ENCODE data around the gene ADARB2. TPM values are rescaled to one million over a fixed set of nuclear protein-coding genes. Genes with fewer than 3 reads are reported as not detected.

ADARB2 gene
- total RNA-seq, 1 experiment from 2014 or later: not detected

DNA sequence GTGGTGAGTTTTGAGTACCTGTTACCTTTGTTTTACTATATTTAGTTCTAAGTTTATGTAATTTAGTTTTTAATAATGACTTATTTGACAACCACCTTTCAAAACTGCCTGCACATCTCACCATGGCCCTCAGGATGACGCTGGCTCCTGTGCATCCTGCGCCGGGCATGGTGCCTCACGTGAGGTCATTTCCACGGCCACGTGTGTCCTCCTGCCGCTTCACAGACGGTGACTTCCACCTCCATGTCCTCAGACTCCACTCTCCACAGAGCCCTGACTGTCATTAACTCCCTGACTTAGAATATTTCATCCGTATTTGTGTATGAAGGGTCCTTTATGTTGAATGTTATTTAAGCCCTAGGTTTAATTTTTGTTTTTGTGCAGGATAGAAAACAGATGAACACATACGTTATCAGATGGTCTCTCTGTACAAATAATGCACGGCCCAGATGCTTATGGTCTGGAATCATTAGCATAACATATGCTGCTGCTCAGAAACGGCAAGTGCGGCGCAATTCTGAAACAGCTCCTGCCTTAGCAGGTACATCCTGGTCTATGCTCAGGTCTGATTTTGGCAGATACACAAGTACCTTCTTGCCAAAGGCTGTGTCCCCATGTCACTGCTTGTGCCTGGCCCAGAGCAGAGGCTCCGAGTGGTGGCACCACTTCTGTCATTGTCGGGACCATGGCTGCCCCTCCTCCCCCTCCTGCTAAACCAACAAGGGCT, 525.3 kb downstream of the ADARB2 start:
- Mint-ChIP-seq H3K4me1 (ENCODE audit: low read depth, unreplicated experiment) (no peaks in the 10 kb centered on the region), H3K4me3 (ENCODE audit: low read depth, unreplicated experiment) (no peak overlapping the region), H3K9me3 (ENCODE audit: low read depth, unreplicated experiment) (no peaks in the 10 kb centered on the region), H3K36me3 (ENCODE audit: insufficient read depth, unreplicated experiment) (no peaks in the 10 kb centered on the region), H3K27me3 (ENCODE audit: unreplicated experiment) (peaks cover 44% of the 10 kb centered on the region), H3K27ac (ENCODE audit: unreplicated experiment) (no peak overlapping the region)
- TF ChIP-seq, protein P1, sequence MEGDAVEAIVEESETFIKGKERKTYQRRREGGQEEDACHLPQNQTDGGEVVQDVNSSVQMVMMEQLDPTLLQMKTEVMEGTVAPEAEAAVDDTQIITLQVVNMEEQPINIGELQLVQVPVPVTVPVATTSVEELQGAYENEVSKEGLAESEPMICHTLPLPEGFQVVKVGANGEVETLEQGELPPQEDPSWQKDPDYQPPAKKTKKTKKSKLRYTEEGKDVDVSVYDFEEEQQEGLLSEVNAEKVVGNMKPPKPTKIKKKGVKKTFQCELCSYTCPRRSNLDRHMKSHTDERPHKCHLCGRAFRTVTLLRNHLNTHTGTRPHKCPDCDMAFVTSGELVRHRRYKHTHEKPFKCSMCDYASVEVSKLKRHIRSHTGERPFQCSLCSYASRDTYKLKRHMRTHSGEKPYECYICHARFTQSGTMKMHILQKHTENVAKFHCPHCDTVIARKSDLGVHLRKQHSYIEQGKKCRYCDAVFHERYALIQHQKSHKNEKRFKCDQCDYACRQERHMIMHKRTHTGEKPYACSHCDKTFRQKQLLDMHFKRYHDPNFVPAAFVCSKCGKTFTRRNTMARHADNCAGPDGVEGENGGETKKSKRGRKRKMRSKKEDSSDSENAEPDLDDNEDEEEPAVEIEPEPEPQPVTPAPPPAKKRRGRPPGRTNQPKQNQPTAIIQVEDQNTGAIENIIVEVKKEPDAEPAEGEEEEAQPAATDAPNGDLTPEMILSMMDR (IDR thresholded peaks at IDR 0.05; ENCODE audit: unreplicated experiment): no peak
- BruUV-seq (replicated peaks): no TSS peak
- CTCF ChIA-PET: no interaction called here
- intact Hi-C loops (cut with micrococcal nuclease; ENCODE audit: unreplicated experiment): no loop called here
- DNase-seq: no peak

DNA sequence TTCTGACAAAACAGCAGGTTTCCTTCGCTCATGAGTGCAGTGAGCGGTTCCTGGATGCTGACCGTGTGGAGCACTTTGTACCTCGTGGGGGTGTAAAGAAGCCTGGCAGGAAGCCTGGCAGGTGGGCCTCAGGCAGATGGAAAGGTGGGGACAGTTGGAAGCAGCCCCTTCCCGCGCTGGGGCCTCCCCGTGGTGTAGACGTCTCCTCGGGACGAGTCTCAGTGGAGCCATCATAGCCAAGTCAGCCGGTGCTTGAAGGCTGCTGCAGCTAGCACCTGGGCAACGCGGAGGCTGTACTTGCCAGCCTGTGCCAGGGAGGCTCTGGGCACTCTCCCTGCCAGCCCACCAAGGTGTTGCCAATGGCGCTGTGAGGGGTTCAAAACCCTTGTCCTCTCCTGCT, 526.7 kb downstream of the ADARB2 start:
- no peak overlapping the region for H3K27ac Mint-ChIP-seq (ENCODE audit: unreplicated experiment)
- BruUV-seq (replicated peaks): no TSS peak
- no peaks in the 10 kb centered on the region for H3K4me1 Mint-ChIP-seq (ENCODE audit: low read depth, unreplicated experiment)
- intact Hi-C loops (cut with micrococcal nuclease; ENCODE audit: unreplicated experiment): no loop called here
- TF ChIP-seq, protein P1 (IDR thresholded peaks at IDR 0.05; ENCODE audit: unreplicated experiment): no peak
- no peaks in the 10 kb centered on the region for H3K9me3 Mint-ChIP-seq (ENCODE audit: low read depth, unreplicated experiment)
- CTCF ChIA-PET: no interaction called here
- DNase-seq: no peak
- peaks cover 44% of the 10 kb centered on the region for H3K27me3 Mint-ChIP-seq (ENCODE audit: unreplicated experiment)
- no peak overlapping the region for H3K4me3 Mint-ChIP-seq (ENCODE audit: low read depth, unreplicated experiment)
- H3K36me3 Mint-ChIP-seq (ENCODE audit: insufficient read depth, unreplicated experiment): no peaks in the 10 kb centered on the region

DNA sequence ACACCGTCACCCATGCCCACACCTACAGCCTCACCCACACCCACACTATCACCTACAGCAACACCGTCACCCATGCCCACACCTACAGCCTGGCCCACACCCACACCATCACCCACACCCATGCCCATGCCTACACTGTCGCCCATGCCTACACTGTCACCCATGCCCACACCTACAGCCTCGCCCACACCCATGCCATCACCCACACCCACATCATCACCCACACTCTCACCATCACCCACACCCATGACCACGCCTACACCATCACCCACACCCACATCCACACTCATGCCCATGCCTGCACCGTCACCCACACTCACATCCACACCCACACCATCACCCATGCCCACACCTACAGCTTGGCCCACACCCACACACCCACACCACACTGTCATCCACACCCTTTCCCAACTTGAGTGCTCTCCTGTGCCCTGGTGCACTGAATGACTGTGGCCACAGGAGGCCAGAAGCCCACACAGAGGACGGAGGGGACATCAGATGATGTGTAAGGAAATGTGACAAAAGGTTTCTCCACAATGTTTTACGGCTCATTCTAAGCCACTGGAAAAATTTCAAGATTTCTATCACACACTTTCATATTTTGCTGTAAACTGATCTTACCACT, 527.9 kb downstream of the ADARB2 start:
- TF ChIP-seq, protein P1 (IDR thresholded peaks at IDR 0.05; ENCODE audit: unreplicated experiment): no peak
- intact Hi-C loops (cut with micrococcal nuclease; ENCODE audit: unreplicated experiment): no loop called here
- DNase-seq: no peak
- Mint-ChIP-seq H3K4me1 (ENCODE audit: low read depth, unreplicated experiment) (no peaks in the 10 kb centered on the region), H3K4me3 (ENCODE audit: low read depth, unreplicated experiment) (no peak overlapping the region), H3K36me3 (ENCODE audit: insufficient read depth, unreplicated experiment) (no peaks in the 10 kb centered on the region), H3K27ac (ENCODE audit: unreplicated experiment) (no peak overlapping the region), H3K9me3 (ENCODE audit: low read depth, unreplicated experiment) (no peaks in the 10 kb centered on the region), H3K27me3 (ENCODE audit: unreplicated experiment) (peaks cover 44% of the 10 kb centered on the region)
- BruUV-seq (replicated peaks): no TSS peak
- CTCF ChIA-PET: no interaction called here

DNA sequence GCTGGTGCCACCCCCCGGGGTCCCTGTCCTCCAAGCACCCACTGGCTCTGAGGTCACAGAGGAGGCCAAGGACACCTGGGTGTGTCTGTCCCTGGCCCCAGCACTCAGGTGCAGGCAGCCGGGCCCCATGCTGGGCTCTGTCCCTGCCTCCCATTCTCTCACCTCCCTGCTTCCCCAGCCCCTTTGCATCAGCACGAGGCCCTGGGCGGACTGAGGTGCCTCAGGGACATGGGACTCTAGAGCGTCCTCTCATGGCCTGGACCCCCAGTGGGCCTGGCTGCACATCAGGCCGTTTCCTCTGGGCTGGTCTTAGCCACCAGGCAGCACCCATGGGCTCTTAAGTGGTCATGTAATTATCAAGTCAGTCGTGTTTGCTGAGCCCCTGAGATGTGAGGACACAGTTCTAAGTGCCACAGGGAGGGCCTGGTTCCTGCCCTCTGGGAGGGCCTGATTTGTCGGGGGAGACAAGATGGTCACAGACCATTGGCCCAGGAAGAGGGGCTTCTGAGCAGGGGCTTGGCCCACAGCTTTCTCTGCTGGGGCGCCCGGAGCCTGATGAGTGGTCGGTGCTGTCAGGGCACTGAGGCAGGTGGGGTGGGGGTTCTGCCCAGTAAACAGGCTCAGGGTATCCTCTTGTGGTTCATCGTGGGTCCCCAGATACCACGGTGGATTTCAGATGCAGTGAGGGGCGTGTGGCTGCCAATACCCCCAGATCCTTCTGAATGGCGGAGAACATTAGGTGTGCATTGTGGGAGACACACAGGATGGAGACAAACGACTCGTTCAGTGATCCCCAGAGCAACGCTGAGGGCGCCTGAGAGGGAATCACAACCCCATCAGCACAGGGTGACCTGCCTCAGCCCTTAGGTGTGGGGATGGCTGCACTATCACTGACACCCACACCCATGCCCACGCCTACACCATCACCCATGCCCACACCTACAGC, 528.7 kb downstream of the ADARB2 start:
- Mint-ChIP-seq H3K27me3 (ENCODE audit: unreplicated experiment) (peaks cover 43% of the 10 kb centered on the region), H3K36me3 (ENCODE audit: insufficient read depth, unreplicated experiment) (no peaks in the 10 kb centered on the region), H3K9me3 (ENCODE audit: low read depth, unreplicated experiment) (no peaks in the 10 kb centered on the region), H3K4me1 (ENCODE audit: low read depth, unreplicated experiment) (no peaks in the 10 kb centered on the region), H3K4me3 (ENCODE audit: low read depth, unreplicated experiment) (no peak overlapping the region), H3K27ac (ENCODE audit: unreplicated experiment) (no peak overlapping the region)
- no peak for DNase-seq
- intact Hi-C loops (cut with micrococcal nuclease; ENCODE audit: unreplicated experiment): no loop called here
- TF ChIP-seq, protein P1 (IDR thresholded peaks at IDR 0.05; ENCODE audit: unreplicated experiment): no peak
- CTCF ChIA-PET: no interaction called here
- no TSS peak for BruUV-seq (replicated peaks)

All from Calu3 (cell line).